PFSK-1 (cell line): ENCODE results near the gene IL19.

Experiments used
- FOXP2 ChIP-seq: optimal IDR thresholded peaks from 2 replicates; pipeline ENCODE3; 2011; ENCODE audit warnings: borderline replicate concordance, control low read depth, inconsistent platforms; ENCODE audit not compliant: insufficient read depth; ENCODE audit errors: extremely low read length, extremely low read depth
- POLR2AphosphoS5 ChIP-seq: IDR thresholded peaks from 2 replicates; pipeline ENCODE4 v1.6.1; 2012; ENCODE audit warnings: low read depth, mild to moderate bottlenecking, control low read depth, low read length, moderate library complexity
- REST ChIP-seq, 2 experiments: IDR thresholded peaks; 2 replicates each; pipeline versions ENCODE4 v1.6.1 to v1.8.0; 2011 to 2012; ENCODE audit warnings: low read depth in 2 of 2, low read length in 2 of 2, control low read depth in 1 of 2, inconsistent platforms in 1 of 2, mild to moderate bottlenecking in 1 of 2, moderate library complexity in 1 of 2; ENCODE audit not compliant: insufficient read depth in 1 of 2
- SIN3A ChIP-seq: IDR thresholded peaks from 2 replicates; pipeline ENCODE4 v1.6.1; 2012; ENCODE audit warnings: mild to moderate bottlenecking, low read length, moderate library complexity, borderline replicate concordance; ENCODE audit not compliant: insufficient read depth
- TAF1 ChIP-seq: IDR thresholded peaks from 2 replicates; pipeline ENCODE4 v1.6.1; 2012; ENCODE audit warnings: low read length, control low read depth, borderline replicate concordance; ENCODE audit not compliant: insufficient read depth

Gene IL19

GRCh38 chr1:206774093-206774492 is 3.5 kb downstream of the IL19 start:
- TF ChIP-seq REST (IDR thresholded peaks at IDR 0.05; ENCODE audit: insufficient read depth in 1 of 2, low read depth in 2 of 2, low read length in 2 of 2) = no peak
- TF ChIP-seq SIN3A = no peak
- TF ChIP-seq FOXP2 = no peak
- TF ChIP-seq POLR2AphosphoS5 = no peak

GRCh38 chr1:206776229-206776628 is 5.7 kb downstream of the IL19 start:
- TF ChIP-seq POLR2AphosphoS5 (no peak), SIN3A (no peak), FOXP2 (no peak), TAF1 (no peak), REST (IDR thresholded peaks at IDR 0.05; ENCODE audit: insufficient read depth in 1 of 2, low read depth in 2 of 2, low read length in 2 of 2) (no peak)

GRCh38 chr1:206778031-206778430 is 7.5 kb downstream of the IL19 start:
- no peak for TF ChIP-seq FOXP2
- TF ChIP-seq POLR2AphosphoS5 = no peak
- TF ChIP-seq REST (IDR thresholded peaks at IDR 0.05; ENCODE audit: insufficient read depth in 1 of 2, low read depth in 2 of 2, low read length in 2 of 2) = no peak
- no peak for TF ChIP-seq TAF1
- no peak for TF ChIP-seq SIN3A

GRCh38 chr1:206779638-206780037 is 9.1 kb downstream of the IL19 start:
- no peak for TF ChIP-seq FOXP2
- no peak for TF ChIP-seq REST (IDR thresholded peaks at IDR 0.05; ENCODE audit: insufficient read depth in 1 of 2, low read depth in 2 of 2, low read length in 2 of 2)
- TF ChIP-seq POLR2AphosphoS5 = no peak
- no peak for TF ChIP-seq TAF1
- TF ChIP-seq SIN3A = no peak

- TF ChIP-seq SIN3A = no peak
- no peak for TF ChIP-seq POLR2AphosphoS5
- no peak for TF ChIP-seq TAF1
- TF ChIP-seq FOXP2 = no peak
- no peak for TF ChIP-seq REST (IDR thresholded peaks at IDR 0.05; ENCODE audit: insufficient read depth in 1 of 2, low read depth in 2 of 2, low read length in 2 of 2)
These were observed 11.9 kb downstream of the IL19 start for GRCh38 chr1:206782448-206782847.
